AG09319 (cell line): ENCODE measurements around the gene MED8.

Experiments used
- DNase-seq: peaks from one replicate; pipeline ENCODE4 v3.0.0-alpha.2; 2010; ENCODE audit warnings: low read depth; ENCODE audit errors: extremely low read depth
- CTCF ChIP-seq: IDR thresholded peaks from 2 replicates; pipeline ENCODE4 v1.5.1; 2011; ENCODE audit warnings: low read depth, mild to moderate bottlenecking, inconsistent platforms, low read length, moderate library complexity

MED8 gene, protein sequence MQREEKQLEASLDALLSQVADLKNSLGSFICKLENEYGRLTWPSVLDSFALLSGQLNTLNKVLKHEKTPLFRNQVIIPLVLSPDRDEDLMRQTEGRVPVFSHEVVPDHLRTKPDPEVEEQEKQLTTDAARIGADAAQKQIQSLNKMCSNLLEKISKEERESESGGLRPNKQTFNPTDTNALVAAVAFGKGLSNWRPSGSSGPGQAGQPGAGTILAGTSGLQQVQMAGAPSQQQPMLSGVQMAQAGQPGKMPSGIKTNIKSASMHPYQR

GRCh38 chr1:43389326-43390313 lies at the start of gene MED8, which contains the start of gene SZT2:
Gene MED8, minus strand, starts transcription at chr1:43389800. Its CDS starts 36 bp downstream, at chr1:43389764.
Gene SZT2, plus strand, starts transcription at chr1:43389899. Its CDS starts 70 bp downstream, at chr1:43389969.
- peak; percentile 80 for DNase-seq
- TF ChIP-seq CTCF = no peak

GRCh38 chr1:43438953-43439581 lies 49.5 kb upstream of the MED8 start:
- no peak for DNase-seq

DNA sequence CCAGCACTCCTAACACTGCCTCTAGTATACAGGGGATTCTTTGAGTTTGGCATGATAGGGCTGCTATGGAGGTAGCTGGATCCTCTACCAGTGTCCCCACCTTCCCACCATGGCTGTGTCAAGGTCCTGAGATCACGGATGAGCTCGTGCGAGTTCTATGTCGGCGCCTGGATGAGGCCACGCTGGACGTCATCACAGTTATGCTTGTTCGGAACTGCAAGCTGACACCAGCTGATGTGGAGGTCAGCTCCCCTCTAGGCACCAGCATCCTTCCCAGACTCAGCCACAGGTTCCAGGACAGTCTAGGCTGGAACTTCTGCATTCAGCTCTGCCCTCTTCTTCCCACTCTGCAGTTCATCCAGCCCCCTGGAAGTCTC lies 49.0 kb upstream of the MED8 start:
- DNase-seq = no peak
- no peak for TF ChIP-seq CTCF

More at GRCh38 chr1:43438953-43439581, 49.5 kb upstream of the MED8 start:
- no peak for TF ChIP-seq CTCF

DNA sequence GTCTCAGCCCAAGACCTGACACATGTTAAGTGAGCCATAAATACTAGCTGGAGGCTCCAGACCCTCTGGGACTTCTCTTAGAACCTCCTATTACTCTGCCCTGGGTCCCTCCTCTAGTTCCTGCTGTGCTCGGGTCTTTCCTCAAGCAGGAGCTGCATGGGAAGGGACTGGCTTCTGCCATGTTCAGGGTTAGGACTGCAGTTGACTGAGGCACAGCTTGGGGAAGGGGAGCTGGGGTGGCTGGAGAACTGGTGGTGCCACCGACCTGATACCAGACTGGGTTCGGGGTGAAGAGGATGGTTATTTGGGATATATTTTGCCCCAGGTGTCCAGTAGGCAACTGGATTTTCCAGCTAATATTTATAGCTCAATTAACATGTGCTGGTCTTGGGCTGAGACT lies 48.4 kb upstream of the MED8 start:
- TF ChIP-seq CTCF = no peak
- DNase-seq = no peak

DNA sequence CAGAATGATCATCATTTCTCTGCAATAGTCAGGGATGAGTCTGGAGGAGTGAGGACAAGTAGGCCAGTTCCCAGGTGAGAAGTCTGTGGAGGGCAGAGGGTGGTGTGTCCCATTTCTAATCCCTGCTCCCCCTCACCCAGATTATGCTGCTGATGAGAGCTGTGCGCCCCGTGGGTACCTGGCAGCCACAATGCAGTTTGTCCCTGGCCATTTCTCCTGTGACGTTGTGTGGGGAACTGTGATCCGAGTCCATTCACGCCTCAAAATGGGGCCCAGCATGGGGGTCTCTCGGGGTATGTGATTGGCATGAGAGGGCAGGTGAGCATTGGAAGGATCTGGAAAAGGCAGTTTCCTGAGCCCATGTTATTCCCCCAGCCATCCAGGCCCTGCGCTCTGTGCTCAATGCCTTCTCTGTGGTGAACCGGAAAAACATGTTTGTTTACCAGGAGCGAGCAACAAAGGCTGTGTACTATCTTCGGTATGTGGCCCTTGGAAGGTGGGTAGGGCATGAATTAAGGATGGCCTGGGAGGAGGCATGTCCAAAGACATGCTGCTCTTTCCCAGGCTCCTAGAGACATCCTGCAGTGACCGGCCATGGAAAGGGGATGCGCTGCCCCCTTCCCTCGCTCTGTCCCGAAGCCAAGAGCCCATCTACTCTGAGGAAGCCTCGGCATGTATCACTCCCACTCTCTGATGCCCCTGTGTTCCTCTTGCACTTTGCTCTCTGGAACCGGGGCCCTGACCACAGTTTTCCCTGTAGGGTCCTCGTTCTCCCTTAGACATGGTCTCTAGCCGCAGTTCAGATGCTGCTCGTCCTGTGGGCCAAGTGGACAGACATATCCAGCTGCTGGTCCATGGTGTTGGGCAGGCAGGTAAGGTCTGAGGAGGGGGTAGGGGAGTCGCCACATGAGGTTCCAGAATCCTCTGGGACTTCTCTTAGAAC lies 47.7 kb upstream of the MED8 start:
- no peak for DNase-seq

More for the DNA sequence above, 47.7 kb upstream of the MED8 start:
- no peak for TF ChIP-seq CTCF
